KOPT-K1 (cell line): ENCODE results near the gene NCOR1.
A peak's percentile ranks its signal among the peaks of the same experiment; 100 is the strongest.
"Not testable (repeated sequence)": the region's sequence is repeated elsewhere in the genome, so short reads cannot be mapped to it uniquely, and the experiment has no call there.

ENCODE experiments used
- H3K27ac ChIP-seq: fragments of 200-600 bp; sonication (generic); 2 replicates; pipeline ENCODE4 v1.5.1; 2016; ENCODE audit warnings: antibody characterized with exemption, mild to moderate bottlenecking, low read depth, low read length; ENCODE audit not compliant: poor library complexity, severe bottlenecking
- H3K36me3 ChIP-seq: fragments of 200-600 bp; sonication (generic); 2 replicates; pipeline ENCODE4 v1.5.1; 2017; ENCODE audit warnings: antibody characterized with exemption, mild to moderate bottlenecking, low read length, moderate library complexity; ENCODE audit not compliant: insufficient read depth
- H3K9me3 ChIP-seq: fragments of 200-600 bp; sonication (generic); 2 replicates; pipeline ENCODE4 v1.5.1; 2017; ENCODE audit warnings: antibody characterized with exemption, low read length, mild to moderate bottlenecking; ENCODE audit not compliant: insufficient read depth, poor library complexity, severe bottlenecking

Gene NCOR1

DNA sequence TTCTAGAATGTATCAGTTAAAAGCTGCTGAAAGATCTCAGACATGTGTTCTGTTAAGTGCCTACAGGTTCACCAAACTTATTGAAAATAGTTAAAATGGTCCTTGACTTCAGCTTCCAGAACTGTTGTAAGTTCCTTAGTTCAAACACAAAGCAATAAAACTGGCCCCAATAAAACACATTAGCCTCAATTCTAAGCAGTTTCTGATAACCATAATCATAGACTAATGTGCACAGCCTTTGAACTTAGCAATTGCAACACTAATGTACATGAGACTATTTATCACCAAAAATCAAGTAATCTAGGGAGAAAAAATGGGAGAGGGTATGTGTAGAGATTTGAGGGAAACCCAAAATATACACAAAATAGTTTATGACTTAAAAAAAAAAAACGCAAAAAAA, 17.1 kb upstream of the NCOR1 start:
- H3K27ac ChIP-seq, result no peak overlapping the region
- no peaks in the 10 kb centered on the region for H3K9me3 ChIP-seq
- H3K36me3 ChIP-seq, result peaks cover 19% of the 10 kb centered on the region; the same call in 1 of the 2 replicates

DNA sequence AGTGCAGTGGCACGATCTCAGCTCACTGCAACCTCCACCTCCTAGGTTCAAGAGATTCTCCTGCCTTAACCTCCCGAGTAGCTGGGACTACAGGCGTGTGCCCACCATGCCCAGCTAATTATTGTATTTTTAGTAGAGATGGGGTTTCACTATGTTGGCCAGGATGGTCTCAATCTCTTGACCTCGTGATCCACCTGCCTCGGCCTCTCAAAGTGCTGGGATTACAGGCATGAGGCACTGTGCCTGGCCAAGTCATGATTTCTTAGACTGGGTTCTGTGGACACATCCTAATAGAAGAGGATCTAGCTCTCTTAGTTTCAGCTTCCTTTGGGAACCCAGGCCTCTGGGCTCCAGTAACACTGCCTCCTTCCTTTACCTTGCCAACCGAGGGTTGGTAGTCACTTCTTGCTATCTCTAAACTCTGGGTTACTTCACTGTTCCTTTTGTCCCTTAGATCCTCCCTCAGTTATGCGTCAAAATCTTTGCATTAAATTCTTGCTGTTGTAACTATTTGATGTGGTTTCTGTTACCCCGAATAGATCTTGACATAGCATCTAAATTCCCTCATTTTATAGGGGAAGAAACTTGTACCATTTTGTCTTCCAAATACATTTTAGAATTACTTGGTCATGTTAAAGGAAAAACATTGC, 14.7 kb upstream of the NCOR1 start:
- peak overlapping the region; percentile 19 for H3K27ac ChIP-seq

DNA sequence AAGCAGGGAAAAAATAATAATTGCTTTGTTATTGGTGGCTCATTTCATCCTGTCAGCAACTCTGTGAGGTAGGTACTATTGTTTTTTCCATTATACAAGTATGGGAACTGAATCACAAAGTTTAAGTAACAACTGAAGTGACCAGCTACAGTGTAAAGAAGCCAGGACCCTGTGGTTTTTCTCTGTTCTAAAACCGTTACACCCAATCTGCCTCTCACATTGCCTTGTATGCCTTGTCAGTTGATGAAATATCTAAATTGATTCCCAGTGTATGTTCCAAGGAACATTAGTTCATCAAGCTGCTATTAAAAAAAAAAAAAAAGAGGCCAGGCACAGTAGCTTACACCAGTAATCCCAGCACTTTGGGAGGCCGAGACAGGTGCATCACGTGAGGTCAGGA, 7.1 kb upstream of the NCOR1 start:
- H3K36me3 ChIP-seq, result peaks cover 31% of the 10 kb centered on the region; the same call in 1 of the 2 replicates
- H3K27ac ChIP-seq, result no peak overlapping the region
- no peaks in the 10 kb centered on the region for H3K9me3 ChIP-seq

More for the DNA sequence above, 14.7 kb upstream of the NCOR1 start:
- not testable (repeated sequence) for H3K9me3 ChIP-seq
- peaks cover 17% of the 10 kb centered on the region; the same call in 1 of the 2 replicates for H3K36me3 ChIP-seq

- Histone ChIP-seq H3K27ac (peak within 1 kb of the TSS; percentile 95), H3K9me3 (no peaks in the 10 kb centered on the region), H3K36me3 (peaks cover 10% of the 10 kb centered on the region; the same call in 1 of the 2 replicates)
Measured at GRCh38 chr17:16217002-16217635, 1.8 kb upstream of the NCOR1 start, which contains the start of gene PIGL. TSS of gene PIGL (plus strand) at chr17:16217210. CDS start at chr17:16217227, 17 bp downstream.

DNA sequence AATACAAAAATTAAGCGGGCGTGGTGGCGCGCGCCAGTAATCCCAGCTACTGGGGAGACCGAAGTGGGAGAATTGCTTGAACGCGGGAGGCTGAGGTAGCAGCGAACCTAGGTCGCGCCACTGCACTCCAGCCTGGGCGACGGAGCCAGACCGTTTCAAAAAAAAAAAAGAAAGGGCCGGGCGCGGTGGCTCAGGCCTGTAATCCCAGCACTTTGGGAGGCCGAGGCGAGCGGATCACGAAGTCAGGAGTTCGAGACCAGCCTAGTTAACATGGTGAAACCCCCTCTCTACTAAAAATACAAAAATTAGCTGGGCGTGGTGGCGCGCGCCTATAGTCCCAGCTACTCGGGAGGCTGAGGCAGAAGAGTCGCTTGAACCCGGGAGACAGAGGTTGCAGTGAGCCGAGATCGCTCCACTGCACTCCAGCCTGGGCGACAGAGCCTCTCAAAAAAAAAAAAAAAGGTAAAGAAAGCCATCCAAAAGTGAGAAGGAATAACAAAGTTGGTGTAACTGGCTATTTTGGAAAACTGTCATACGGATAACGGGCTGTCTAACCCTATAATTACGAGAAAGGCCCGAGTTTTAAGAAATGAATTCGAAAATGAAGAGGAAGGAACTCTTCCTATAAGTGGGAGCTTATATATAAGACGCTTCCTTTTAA, 1.1 kb upstream of the NCOR1 start:
- H3K36me3 ChIP-seq, H3K9me3 ChIP-seq: not testable (repeated sequence)
- H3K27ac ChIP-seq, result peak overlapping the region; percentile 95

GRCh38 chr17:16215965-16216316, 607 bp upstream of the NCOR1 start:
- Histone ChIP-seq H3K27ac (peak overlapping the region; percentile 95), H3K36me3 (peaks cover 6% of the 10 kb centered on the region; the same call in 1 of the 2 replicates), H3K9me3 (no peaks in the 10 kb centered on the region)

GRCh38 chr17:16215002-16215272, 397 bp downstream of the NCOR1 start:
- peak overlapping the region; percentile 95 for H3K27ac ChIP-seq
- no peaks in the 10 kb centered on the region; the same call in 1 of the 2 replicates for H3K36me3 ChIP-seq
- no peaks in the 10 kb centered on the region for H3K9me3 ChIP-seq

DNA sequence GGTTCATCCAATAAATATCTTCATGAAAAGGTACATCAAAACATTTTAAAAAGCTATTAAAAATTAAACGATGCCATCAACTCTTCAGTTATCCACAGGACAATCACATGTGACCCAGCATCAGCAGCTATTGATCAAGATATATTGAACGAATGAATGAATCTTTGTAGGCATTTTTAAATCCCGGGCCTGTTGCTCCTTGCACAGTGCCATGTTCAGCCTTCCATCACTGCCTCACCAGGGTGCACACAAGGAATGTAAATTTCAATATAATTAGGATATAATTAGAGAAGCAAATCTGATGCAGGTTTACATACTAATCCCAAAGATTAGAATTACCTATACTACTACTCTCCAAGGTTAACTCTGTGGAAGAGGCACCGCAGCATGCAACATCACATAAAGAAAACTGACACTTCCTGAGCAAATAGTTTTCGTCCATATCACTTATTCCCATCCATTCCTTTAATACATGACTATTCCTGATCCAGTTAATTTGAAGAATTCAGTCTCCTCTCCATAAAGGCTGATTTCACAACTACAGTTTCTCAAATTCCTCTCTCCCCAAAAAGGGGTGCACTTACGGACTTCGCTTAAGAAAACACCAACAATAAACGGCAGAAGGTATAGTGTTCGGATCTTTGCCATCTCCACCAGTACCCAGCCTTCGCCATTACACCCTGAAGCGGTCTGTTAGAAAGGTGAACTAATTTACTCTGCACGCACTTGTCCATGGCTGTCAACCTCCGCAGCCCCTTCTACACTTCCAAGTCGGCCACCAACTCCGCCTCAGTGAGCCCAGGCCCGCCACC, 938 bp downstream of the NCOR1 start:
- no peaks in the 10 kb centered on the region for H3K9me3 ChIP-seq
- peak overlapping the region; percentile 95 for H3K27ac ChIP-seq
- H3K36me3 ChIP-seq, result no peaks in the 10 kb centered on the region; the same call in 1 of the 2 replicates

DNA sequence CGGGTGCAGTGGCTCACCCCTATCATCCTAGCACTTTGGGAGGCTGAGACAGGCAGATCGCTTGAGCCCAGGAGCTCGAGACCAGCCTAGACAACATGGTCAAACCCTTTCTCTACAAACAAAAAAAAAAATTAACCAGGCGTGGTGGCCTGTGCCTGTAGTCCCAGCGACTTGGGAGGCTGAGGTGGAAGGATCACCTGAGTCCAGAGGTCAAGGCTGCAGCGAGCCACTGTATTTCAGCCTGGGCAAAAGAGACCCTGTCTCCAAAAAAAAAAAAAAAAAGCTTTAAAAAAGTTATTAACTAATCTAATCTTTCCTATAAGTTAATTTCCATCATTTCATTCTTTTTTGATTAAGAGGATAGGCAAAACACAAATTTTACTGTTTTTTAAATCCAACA, 2.5 kb downstream of the NCOR1 start:
- Histone ChIP-seq H3K27ac (no peak overlapping the region), H3K36me3 (no peaks in the 10 kb centered on the region), H3K9me3 (no peaks in the 10 kb centered on the region)

GRCh38 chr17:16211590-16211989, 3.7 kb downstream of the NCOR1 start:
- no peaks in the 10 kb centered on the region for H3K36me3 ChIP-seq
- no peaks in the 10 kb centered on the region for H3K9me3 ChIP-seq
- no peak overlapping the region for H3K27ac ChIP-seq

- not testable (repeated sequence) for H3K9me3 ChIP-seq, H3K36me3 ChIP-seq, H3K27ac ChIP-seq
Measured at GRCh38 chr17:16204763-16205162, 10.6 kb downstream of the NCOR1 start.

- H3K9me3 ChIP-seq, H3K27ac ChIP-seq: not testable (repeated sequence)
Measured at GRCh38 chr17:16202554-16203500, 12.5 kb downstream of the NCOR1 start.

DNA sequence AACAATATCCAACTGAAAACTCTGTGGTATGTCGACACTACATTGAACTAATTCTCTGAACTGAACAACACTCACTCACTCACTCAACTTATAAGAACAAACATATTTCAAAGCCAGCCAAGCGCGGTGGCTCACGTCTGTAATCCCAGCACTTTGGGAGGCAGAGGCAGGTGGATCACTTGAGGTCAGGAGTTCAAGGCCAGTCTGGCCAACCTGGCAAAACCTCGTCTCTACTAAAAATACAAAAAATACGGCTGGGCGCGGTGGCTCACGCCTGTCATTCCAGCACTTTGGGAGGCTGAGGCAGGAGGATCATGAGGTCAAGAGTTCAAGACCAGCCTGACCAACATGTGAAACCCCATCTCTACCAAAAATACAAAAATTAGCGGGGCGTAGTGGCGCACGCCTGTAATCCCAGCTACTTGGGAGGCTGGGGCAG, 13.6 kb downstream of the NCOR1 start:
- not testable (repeated sequence) for H3K27ac ChIP-seq, H3K9me3 ChIP-seq
- H3K36me3 ChIP-seq, result peaks cover 13% of the 10 kb centered on the region

More at GRCh38 chr17:16202554-16203500, 12.5 kb downstream of the NCOR1 start:
- not testable (repeated sequence) for H3K36me3 ChIP-seq

GRCh38 chr17:16199093-16199492, 16.2 kb downstream of the NCOR1 start:
- peaks cover 17% of the 10 kb centered on the region for H3K36me3 ChIP-seq
- no peaks in the 10 kb centered on the region for H3K9me3 ChIP-seq
- no peak overlapping the region for H3K27ac ChIP-seq
